Activated gamma-delta T cell treated with anti-CD3 and anti-CD28 coated beads, Interleukin-2, amount 50 U/mL, for 16 hours (primary cell): ENCODE results near the gene ZFYVE21.

Source experiments
- DNase-seq: peaks from one replicate; pipeline ENCODE4 v3.0.0-alpha.2; 2020; ENCODE audit warnings: low read depth

The ZFYVE21 gene

DNA sequence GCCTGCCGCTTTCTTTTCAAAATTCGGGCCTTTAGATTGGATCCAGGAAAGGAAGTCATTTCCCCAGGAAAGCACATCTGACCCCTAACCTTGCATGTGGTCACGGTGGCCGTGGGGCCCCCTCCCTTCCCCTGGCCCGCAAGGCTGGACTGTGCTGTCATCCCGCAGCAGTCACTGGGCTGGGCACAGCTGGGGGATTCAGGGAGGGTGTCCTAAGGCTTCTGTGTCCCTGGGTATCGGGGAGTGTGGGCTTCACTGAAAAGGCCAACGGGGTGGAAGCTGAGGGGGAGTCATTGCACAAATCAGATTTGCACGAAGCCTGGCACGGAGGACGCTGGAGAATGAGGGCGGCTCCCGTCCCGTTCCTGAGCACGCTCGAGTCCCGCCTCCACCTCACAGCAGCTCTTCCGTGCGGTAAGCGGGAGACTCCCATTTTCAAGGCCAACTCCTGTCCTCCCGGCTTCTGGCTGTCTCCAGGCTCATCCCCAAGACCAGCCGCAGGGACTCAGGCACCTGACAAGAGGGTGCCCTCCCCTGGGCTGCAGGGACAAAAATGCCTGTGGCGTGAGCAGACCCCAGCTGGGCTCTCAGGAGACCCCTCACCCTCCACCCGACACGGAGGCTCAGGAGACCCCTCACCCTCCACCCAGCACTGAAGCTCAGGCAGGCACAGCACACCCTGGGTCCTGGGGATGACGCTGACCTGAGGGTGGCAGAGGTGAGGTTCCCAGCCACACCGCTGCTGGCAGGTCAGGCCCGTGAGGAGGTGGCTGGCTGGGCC, 9.9 kb upstream of the ZFYVE21 start:
- DNase-seq, result no peak

DNA sequence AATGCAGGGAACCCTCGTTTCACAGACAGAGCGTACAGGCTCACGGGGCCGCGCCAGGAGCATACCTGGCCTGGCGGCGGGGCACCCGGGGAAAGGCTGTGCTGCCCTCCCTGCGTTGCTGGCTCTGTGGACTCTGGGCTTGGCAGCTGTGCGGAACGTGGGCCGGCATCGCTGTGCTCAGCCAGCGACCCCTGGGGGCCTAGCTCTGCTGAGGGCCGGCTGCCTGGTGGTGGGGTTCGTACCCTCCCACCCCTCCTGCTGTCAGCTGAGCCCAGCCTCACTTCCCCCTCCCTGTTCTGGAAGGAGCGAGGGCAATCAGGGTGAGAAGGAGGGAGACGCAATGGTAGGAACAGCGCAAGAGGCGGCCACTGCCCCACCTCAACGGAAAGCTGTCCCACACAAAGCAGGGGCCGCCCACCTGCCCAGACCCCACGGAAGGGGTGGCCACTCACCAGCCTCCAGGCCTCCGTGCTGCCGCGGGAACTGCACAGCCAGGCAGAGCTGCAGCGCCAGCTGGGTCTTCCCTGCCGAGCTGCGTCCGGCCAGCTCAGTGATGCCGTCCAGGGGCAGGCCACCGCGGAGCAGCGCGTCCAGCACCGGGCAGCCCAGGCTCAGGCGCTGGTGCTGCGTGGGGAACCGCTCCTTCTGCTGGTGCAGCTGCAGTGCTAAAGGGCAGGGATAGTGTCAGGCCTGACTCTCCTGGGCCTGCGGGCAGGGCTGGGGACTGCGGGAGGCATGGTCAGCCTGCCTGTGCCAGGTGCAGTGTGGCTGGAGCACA, 8.9 kb upstream of the ZFYVE21 start:
- no peak for DNase-seq

DNA sequence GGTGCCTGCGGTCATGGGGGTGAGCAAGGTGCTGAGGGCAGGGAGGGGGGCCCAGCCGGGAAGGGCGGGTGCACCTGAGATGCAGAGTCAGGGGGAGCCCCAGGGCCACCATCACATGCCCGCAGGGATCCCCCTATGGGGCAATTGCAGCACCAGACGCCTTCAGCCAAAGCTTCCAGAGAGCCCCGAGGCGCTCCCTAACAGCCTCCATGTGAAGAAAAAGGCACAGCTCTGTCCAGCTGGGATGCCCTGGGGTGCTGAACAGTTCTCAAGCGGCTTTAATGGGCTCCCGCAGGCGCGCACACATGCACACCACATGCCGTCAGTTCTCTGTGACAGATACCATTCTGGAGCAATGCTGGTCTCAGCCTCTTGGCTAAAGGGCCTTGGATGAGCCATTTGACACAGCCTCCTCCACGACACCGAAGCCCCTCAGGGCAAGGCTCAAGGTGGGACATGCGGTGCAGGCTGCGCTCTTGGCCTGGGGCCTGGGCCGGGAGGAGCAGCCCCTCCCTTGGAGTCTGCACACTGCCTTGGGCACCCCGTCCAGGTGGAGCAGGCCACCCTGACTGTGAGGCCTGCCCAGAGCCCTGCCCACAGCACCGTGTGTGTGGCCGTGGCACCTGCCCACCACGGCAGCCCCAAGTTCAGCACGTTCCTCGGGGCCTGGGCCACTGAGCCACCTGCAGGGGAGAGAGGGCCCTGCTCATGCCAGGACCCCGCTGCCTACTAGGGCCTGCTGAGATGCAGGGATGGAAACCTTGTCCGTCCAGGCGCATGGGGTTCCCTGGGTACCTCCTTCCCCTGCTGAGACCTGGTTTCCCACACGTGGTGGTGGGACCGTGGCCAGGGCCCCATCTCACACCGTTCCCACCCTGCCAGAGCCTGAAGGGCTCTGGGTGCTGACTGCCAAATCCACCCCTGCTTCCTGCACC, 8.0 kb upstream of the ZFYVE21 start:
- no peak for DNase-seq

GRCh38 chr14:103708750-103709187, 6.8 kb upstream of the ZFYVE21 start:
- DNase-seq, result no peak

GRCh38 chr14:103709814-103710213, 5.8 kb upstream of the ZFYVE21 start:
- DNase-seq, result no peak

DNA sequence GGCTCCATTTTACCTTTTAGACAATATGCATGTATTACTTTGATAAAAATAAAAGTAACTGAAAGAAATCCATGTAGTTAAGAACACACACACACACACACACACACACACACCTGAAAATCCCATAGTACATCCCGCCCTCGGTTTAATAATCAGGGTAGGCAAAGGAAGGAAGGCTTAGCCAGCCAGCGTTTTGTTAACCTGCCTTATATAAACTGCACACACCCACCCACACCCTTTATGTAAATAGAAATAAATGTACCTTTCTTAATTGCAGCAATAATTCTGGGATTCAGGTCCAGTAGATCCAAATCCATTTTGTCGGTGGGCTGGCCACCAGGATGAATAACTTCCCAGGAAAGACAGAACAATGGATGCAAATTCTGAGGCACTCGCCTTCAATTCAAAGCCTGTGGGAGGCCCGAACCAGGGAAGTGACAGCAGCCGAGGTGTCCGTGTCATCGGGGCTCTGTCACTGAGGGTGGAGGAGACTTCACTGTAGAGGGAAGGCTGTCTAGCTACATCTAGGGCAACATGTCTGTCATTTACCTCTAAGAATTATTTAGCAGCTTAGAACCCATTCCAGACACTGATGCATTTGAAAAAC, 4.7 kb upstream of the ZFYVE21 start:
- DNase-seq, result no peak

DNA sequence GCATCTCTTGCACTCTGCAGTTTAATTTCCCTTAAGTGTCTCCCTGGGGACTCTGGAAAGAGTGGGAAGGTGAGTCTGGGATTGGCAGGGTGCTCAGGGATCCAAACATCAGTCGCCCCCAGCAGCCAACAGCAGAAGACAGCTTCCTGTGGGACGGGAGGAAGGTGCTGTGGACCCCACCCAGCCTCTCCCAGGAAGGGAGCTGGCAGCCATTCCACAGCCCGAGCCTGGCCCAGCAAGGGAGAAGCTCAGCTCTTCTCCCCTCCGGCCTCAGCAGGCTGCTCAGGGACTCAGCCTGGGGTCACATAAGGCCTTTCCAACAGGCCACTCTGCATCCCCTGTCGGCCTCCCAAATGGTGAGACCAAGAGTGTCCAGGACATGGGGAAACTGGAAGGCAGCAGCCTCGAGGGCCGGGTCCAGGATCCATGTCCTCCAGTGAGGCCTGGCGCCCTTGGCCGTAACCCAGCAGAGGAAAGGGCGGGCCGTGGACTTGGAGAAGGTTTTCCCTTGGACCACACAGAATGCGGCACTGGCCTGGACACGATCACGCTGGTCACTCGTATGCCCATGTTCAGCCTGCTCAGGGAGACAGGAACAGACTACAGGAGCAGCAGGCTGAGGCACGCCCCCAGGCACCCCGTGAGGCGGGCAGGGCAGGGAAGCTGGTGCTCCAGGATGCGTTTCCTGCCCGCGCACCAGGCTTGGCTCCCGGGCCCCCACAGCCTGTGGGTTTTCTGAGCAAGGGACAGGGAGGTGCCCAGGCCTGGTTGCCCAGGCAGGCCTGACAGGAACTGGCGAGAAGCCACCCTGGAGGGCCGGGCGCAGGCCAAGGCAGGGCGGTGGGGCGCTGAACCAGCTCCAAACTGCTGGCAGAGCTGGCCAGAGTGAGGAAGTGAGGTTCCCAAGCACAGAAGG, 3.8 kb upstream of the ZFYVE21 start:
- DNase-seq, result no peak

- DNase-seq, result no peak
Observed at GRCh38 chr14:103712633-103713247, 2.9 kb upstream of the ZFYVE21 start.

- DNase-seq, result no peak
Observed at GRCh38 chr14:103713304-103714062, 2.1 kb upstream of the ZFYVE21 start.

GRCh38 chr14:103714063-103714724, 1.4 kb upstream of the ZFYVE21 start:
- no peak for DNase-seq

- no peak for DNase-seq
Observed at GRCh38 chr14:103716091-103716801, 636 bp downstream of the ZFYVE21 start.

DNA sequence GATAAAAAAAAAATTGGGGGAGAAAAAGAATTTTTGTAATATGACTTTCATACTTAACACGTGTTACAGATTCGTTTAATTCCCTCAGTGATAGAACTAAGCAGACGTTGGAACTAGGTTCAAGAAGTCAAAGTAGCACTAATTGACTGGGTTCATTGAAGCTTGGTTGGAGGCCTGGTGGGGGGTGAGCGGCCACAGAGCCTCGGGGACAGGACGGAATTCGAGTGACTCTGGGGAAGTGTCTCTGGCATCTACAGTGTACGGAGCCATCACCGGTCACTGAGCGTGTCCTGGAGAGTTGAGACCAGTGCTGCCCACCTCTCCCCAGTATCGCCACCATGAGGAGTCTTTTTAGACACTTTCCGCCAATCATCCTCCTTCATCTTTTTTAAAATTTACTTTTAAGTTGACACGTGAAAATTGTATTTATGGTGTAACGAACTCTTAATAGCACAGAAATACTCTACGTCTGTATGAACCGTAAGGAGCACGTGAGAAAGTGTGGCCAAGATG, 1.3 kb downstream of the ZFYVE21 start:
- DNase-seq, result no peak

GRCh38 chr14:103718572-103718971, 3.0 kb downstream of the ZFYVE21 start:
- no peak for DNase-seq

DNA sequence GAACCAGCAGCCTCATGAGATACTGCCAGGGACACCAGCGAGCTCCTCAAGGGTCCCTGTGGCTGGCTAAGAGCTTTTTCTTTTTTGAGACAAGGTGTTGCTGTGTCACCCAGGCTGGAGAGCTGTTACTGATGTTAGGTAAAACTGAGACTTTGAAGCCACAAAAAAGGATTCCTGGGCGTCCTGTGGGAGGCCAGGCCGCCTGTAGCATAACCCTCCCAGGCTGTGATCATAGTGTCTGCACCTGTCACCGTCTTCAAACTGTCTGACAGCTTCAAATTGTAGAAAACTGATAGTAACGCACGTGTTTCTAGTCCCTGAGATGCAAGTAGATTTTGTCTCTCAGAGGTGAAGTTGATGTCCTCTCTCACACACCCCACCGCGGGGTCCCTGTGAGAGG, 4.1 kb downstream of the ZFYVE21 start:
- no peak for DNase-seq

DNA sequence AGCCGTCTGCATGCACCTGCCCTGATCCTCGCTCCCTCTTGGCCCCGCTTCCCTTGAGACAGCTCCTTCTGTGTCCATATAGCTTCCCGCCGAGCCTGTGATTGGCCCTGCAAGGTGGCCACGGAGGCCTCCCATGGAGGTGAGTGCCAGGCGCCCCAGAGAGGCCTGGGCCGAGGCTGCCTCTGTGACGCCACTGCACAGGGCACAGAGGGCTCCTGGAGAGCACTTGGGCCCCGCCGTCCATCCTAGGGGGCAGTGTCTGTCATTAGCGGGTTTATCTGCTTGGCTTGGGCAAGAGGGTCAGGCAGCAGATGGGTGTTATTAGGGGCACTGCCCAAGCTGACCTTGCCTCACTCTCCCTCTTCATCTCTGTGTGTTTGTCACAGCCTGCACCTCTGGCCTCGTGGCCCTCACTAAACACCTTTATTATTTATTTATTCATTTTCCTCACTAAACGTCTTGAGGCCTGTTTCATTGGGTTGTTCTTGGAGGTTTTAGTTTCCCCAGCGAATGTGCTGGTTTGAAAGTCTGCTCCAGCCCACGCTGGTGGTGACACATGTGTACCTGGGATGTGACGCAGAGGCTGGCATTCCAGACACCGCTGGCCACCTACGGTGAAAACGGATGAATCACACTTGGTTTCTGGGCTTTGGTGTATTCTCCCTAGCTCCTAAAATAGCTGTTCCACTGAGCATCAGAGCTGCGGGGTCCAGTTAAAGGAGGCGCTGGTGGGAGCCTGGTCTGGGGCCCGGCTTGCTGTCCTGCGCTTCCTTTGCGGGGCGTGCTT, 5.9 kb downstream of the ZFYVE21 start:
- DNase-seq, result no peak

- DNase-seq, result no peak
Observed at GRCh38 chr14:103723748-103724081, 8.1 kb downstream of the ZFYVE21 start.

DNA sequence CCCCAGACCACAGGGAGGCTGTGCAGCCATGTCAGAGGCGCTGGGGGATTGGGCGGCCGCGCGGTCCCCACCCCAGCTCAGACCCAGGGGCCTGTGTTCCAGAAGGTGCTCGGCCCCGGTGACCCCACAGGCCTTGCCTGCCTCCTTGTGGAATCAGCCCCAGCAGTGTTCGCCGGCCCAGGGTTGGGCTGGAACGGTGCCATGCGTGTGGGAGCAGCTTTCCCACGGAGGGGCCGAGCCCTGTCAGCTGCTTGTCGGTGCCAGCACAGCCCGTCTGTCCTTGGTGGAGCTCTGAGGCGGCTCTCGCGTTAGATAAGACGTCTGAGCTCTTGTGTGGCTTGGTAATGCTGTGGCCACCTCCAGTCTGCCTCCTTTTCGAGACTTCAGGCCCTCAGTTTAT, 8.5 kb downstream of the ZFYVE21 start:
- no peak for DNase-seq
